Spinal cord (tissue), 10 donors: ENCODE results near the gene SCARF2. TPM values are rescaled to one million over a fixed set of nuclear protein-coding genes. Genes with fewer than 3 reads are reported as not detected.
"Not testable (repeated sequence)": the region's sequence is repeated elsewhere in the genome, so short reads cannot be mapped to it uniquely, and the experiment has no call there.

Experiments used
- DNase-seq, 6 donors: peaks; one replicate each; pipeline versions ENCODE4 v3.0.0 to v3.0.0-alpha.2; 2013 to 2015; ENCODE audit warnings: low spot score in 6 of 6, low read depth in 4 of 6
- H3K27ac ChIP-seq: one replicate; pipeline ENCODE4 v1.5.1; 2013; ENCODE audit warnings: low read depth, low read length, control low read depth
- H3K27me3 ChIP-seq: one replicate; pipeline ENCODE4 v1.6.1; 2013; ENCODE audit warnings: low read length; ENCODE audit not compliant: control insufficient read depth, insufficient read depth
- H3K36me3 ChIP-seq: one replicate; pipeline ENCODE4 v1.6.1; 2013; ENCODE audit warnings: low read length; ENCODE audit not compliant: control insufficient read depth, insufficient read depth
- H3K4me1 ChIP-seq: one replicate; pipeline ENCODE4 v1.6.1; 2013; ENCODE audit warnings: low read length; ENCODE audit not compliant: control insufficient read depth, insufficient read depth
- H3K4me3 ChIP-seq: one replicate; pipeline ENCODE4 v1.5.1; 2013; ENCODE audit warnings: low read depth, low read length, control low read depth
- H3K9me3 ChIP-seq: one replicate; pipeline ENCODE4 v1.6.1; 2013; ENCODE audit warnings: low read length; ENCODE audit not compliant: control insufficient read depth, insufficient read depth
- WGBS: methylation state at CpG from one replicate; pipeline ENCODE4 v1.1.5; 2013; ENCODE audit warnings: missing lambda C conversion rate; ENCODE audit not compliant: insufficient coverage; 5-methylcytosine and 5-hydroxymethylcytosine counted together
- polyA plus RNA-seq, 2 donors: library from polyadenylated mRNA; unstranded; fragments of 120-200 nt; gene quantifications; one replicate each; pipeline ENCODE4 v1.2.1, GENCODE V29; 2013; ENCODE audit not compliant: insufficient read length in 2 of 2
- total RNA-seq, 2 donors: library from RNA; depleted of rRNA in 1 of 2; stranded (reverse); fragments of 120-200 nt in 1 of 2; fragments of >200 nt in 1 of 2; gene quantifications; one replicate each; pipeline versions ENCODE4 v1.2.3 to v1.2.4, GENCODE V29; 2013 to 2014
- donor health status: healthy.

The SCARF2 gene
- total and polyA plus RNA-seq, 4 donors = 5.7 to 21.8 (median 12.9) TPM

GRCh38 chr22:20453222-20453621 lies 15.6 kb upstream of the SCARF2 start:
- Histone ChIP-seq H3K36me3 (peaks cover 21% of the 10 kb centered on the region), H3K27me3 (no peaks in the 10 kb centered on the region), H3K9me3 (no peaks in the 10 kb centered on the region), H3K4me1 (peaks cover 5% of the 10 kb centered on the region), H3K4me3 (no peak overlapping the region), H3K27ac (no peak overlapping the region)
- WGBS = no CpG with 5 or more reads among the region's 3 CpGs
- no peak for DNase-seq

GRCh38 chr22:20451920-20452319 lies 14.3 kb upstream of the SCARF2 start:
- peaks cover 19% of the 10 kb centered on the region for H3K36me3 ChIP-seq
- H3K4me1 ChIP-seq = peaks cover 5% of the 10 kb centered on the region
- WGBS = no CpG with 5 or more reads among the region's 2 CpGs
- no peak for DNase-seq
- H3K4me3 ChIP-seq = no peak overlapping the region
- H3K27ac ChIP-seq = no peak overlapping the region
- no peaks in the 10 kb centered on the region for H3K9me3 ChIP-seq
- no peaks in the 10 kb centered on the region for H3K27me3 ChIP-seq

- WGBS = 93% methylated on average over 3 of the region's 15 CpGs
- not testable (repeated sequence) for DNase-seq, H3K4me1 ChIP-seq, H3K27ac ChIP-seq, H3K27me3 ChIP-seq, H3K9me3 ChIP-seq, H3K4me3 ChIP-seq
- H3K36me3 ChIP-seq = peaks cover 25% of the 10 kb centered on the region
Measured at GRCh38 chr22:20451129-20451778, 13.6 kb upstream of the SCARF2 start.

GRCh38 chr22:20450551-20450906 lies 12.9 kb upstream of the SCARF2 start:
- H3K27ac ChIP-seq = no peak overlapping the region
- H3K9me3 ChIP-seq = no peaks in the 10 kb centered on the region
- H3K27me3 ChIP-seq = no peaks in the 10 kb centered on the region
- peaks cover 32% of the 10 kb centered on the region for H3K36me3 ChIP-seq
- 88% methylated on average over 1 of the region's 1 CpG for WGBS
- no peak for DNase-seq
- no peaks in the 10 kb centered on the region for H3K4me1 ChIP-seq
- no peak overlapping the region for H3K4me3 ChIP-seq

- Histone ChIP-seq H3K27me3 (no peaks in the 10 kb centered on the region), H3K9me3 (no peaks in the 10 kb centered on the region), H3K4me3 (no peak overlapping the region), H3K4me1 (no peaks in the 10 kb centered on the region), H3K27ac (no peak overlapping the region), H3K36me3 (peaks cover 32% of the 10 kb centered on the region)
- WGBS = 96% methylated on average over 14 of the region's 19 CpGs
- no peak for DNase-seq
Measured at GRCh38 chr22:20449819-20450550, 12.4 kb upstream of the SCARF2 start.

- Histone ChIP-seq H3K4me3 (no peak overlapping the region), H3K27ac (no peak overlapping the region), H3K4me1 (no peaks in the 10 kb centered on the region), H3K36me3 (peaks cover 44% of the 10 kb centered on the region), H3K9me3 (no peaks in the 10 kb centered on the region), H3K27me3 (no peaks in the 10 kb centered on the region)
- WGBS = 92% methylated on average over 4 of the region's 5 CpGs
- no peak for DNase-seq
Measured at GRCh38 chr22:20448630-20449029, 11.0 kb upstream of the SCARF2 start.

GRCh38 chr22:20446383-20446970 lies 8.9 kb upstream of the SCARF2 start:
- H3K4me1 ChIP-seq = peaks cover 3% of the 10 kb centered on the region
- no peaks in the 10 kb centered on the region for H3K27me3 ChIP-seq
- DNase-seq = no peak
- no peaks in the 10 kb centered on the region for H3K9me3 ChIP-seq
- no peak overlapping the region for H3K27ac ChIP-seq
- no peak overlapping the region for H3K4me3 ChIP-seq
- H3K36me3 ChIP-seq = peaks cover 61% of the 10 kb centered on the region
- 95% methylated on average over 15 of the region's 21 CpGs for WGBS

GRCh38 chr22:20444325-20444724 lies 6.7 kb upstream of the SCARF2 start:
- WGBS = 97% methylated on average over 4 of the region's 4 CpGs
- no peak for DNase-seq
- no peak overlapping the region for H3K4me3 ChIP-seq
- H3K27ac ChIP-seq = no peak overlapping the region
- H3K9me3 ChIP-seq = no peaks in the 10 kb centered on the region
- peaks cover 73% of the 10 kb centered on the region for H3K36me3 ChIP-seq
- peaks cover 3% of the 10 kb centered on the region for H3K4me1 ChIP-seq
- H3K27me3 ChIP-seq = no peaks in the 10 kb centered on the region

- Histone ChIP-seq H3K27me3 (peaks cover 3% of the 10 kb centered on the region), H3K9me3 (no peaks in the 10 kb centered on the region), H3K36me3 (peaks cover 80% of the 10 kb centered on the region), H3K4me3 (no peak overlapping the region), H3K27ac (no peak overlapping the region), H3K4me1 (peaks cover 17% of the 10 kb centered on the region)
- WGBS = 85% methylated on average over 3 of the region's 7 CpGs
- no peak for DNase-seq
Measured at GRCh38 chr22:20442485-20443284, 5.1 kb upstream of the SCARF2 start.
